HG03460 (cell line): ENCODE measurements around the gene ZNF184.

Experiments used
- ATAC-seq: cut with Tn5 transposase; IDR thresholded peaks from one replicate; pipeline ENCODE4 v1.9.1; 2021; ENCODE audit not compliant: unreplicated experiment

Gene ZNF184

DNA sequence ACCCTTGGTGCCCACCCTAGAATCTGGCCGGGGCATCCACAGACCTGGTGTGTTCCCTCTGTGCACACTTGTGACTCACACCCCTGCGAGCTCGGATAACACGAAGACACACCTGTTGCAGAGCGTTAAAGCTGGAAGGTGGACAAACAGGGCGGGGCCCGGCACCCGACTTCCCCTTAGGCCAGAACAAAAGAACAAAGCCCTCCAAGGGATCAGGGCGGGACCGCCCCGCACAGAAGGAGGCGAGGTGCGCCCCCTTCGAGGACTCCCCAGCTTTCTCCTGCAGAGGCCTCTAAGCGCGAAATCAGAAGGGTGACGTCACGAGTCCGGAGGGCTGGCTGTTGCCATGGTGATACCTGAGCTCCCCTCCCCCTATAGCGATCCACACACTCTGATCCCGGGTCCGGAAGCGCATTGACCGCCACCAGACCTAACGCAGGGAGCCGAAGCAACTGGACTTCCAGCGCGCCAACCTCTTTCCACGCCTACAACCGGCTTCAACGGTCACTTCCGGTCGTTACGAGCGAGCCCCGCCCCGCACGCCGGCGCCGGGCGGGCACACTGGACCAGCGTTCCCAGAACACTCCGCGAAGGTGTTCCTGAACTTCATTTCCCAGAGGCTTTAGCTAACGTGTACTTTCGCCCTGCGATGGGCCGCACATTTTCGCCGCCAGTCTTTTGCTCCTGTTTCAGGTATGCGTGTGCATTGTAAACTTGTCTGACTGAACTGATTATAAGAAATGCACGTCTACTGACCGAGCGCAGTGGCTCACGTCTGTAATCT, at the start of gene ZNF184:
Gene ZNF184, minus strand, starts transcription at position 489 of the 784 bp plus-strand sequence. CDS start 811 bp downstream, outside the sequence.
- ATAC-seq = peak; percentile 91

DNA sequence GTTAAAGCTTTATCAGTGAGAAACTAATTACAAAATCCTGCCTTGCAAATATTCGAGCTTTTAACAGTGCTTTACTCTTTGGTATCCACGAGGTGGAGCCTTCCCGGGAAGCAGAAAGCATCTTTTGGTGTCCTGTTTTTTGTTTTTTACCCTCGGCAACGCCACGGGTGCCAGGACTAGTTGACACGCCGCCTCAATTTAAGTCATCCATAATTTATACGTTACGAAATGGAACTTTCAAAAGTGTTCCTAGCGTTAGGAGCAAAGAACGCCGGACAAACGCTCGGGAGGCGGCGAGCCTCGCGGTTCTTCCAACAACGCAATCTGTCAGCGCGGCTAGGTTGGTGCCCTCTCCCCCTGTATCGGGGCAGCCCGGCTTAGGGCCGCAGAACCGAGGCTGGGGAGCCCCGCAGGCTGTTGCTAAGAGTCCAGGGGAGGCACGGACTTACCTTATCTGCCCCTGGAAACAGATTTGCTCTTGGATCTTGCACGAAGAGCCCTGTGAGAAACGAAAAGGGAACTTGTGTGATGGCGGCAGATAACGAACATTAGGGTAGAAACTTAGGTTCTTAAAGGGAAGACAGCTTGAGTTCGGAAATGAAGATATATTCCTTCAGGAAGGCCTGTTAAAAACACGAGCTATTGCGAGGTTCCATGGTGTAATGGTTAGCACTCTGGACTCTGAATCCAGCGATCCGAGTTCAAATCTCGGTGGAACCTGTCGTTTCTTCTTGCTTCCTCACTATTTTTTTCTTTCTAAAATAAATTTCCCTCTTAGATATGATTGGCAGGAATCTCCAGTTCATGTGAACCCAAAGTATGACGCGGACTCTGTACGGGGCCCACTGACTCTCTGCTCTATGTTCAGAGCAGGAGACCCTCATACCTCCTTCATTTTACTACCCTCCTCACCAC, 46.2 kb upstream of the ZNF184 start:
- ATAC-seq = peak; percentile 65

DNA sequence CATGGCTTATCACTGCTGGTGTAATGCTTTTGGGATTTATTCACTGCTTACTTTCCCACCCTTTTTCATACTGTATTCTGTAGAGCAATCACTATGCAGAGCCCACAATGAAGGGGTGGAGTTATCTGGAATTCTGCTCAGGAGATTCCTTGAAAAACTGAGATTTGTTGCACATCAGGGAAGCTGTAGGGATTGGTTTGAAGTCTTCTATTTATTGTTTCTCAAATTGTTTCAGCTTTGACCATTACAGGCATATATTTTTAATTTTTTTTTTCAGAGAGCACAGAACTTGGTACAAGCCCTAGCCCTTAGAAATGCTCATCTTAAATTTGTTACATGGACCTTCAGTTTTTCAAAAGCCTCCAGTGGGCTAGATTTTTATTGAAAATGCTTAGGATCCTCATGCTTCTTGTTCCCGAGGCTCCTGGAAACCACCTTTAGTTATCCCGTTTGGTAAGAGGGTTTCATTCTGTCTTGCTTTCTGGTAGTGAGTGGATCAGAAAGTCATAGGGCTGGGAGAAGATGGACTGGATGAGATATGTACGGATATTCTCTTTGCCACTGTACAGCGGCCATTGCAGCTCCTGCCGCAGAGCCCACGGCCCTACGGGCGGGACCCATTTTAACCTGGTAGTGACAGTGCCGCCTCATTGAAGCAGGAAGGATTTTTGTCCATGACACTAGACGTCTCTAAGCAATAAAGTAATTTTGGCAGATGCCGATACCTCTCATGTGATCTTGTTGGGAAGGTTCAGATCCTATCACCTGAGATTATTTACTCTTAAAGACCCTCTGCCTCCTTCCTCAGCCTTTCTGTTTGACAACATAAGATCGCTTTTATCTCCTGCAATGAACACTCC, 45.3 kb upstream of the ZNF184 start:
- ATAC-seq = no peak

DNA sequence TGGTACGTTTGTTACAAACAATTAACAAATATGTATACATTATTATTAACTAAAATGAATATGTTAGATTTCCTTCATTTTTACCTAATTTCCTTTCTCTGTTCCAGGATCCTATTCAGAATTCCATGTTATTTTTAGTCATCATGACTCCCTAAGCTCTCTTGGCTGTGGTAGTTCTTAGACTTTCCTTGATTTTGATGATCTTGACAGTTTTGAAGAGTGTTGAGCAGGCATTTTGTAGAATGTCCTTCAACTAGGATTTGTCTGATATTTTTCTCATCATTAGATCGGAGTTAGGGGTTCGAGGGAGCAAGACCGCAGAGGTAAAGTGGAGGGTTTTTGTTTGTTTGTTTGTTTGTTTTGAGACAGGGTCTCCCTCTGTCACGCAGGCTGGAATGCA, 44.3 kb upstream of the ZNF184 start:
- no peak for ATAC-seq

DNA sequence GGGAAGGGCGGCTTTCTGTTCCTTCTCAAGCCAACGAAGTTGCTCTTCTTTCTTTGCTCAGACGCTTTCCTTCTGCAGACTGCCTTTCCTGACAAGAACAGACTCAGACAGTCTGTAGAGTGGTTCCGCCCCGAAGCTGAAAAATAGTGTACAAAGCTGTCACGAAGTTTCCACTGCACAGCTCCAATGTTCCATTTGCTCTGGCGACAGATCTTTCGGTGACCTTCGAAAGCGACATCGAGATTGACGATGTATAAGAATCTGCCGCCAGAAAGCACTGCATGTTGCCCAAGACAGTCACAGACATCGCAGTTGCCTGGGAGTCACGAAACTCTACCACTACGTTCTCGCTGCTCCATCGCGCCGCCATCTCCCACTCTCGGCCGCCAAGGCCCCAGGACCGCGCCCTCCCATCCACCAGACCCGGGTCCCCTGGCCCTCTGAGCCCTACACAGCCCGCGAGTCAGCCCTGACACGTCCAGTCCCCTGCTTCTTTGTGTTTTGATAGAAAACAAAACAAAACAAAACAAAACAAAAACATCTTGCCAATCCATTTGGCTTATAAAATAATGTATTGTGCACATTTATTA, 42.1 kb upstream of the ZNF184 start:
- ATAC-seq = no peak

DNA sequence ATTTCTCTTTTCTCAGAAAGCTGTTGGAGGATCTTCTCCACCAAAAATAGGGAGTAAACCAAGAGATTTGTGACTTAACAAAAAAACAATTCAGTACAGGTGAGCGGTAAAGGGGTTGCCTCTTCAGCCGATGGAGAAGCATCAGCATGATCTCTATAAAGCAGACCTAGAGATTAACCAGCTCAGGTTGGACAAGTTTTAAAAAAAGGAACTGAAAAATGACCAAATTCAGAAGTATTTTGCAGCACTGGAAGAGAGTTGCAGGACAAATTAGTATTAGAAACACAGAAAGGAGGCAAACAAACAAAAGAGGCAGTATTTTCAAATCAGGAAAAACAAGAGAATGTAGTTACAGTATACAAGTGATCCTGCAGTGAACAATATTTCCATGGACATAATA, 39.6 kb upstream of the ZNF184 start:
- no peak for ATAC-seq

DNA sequence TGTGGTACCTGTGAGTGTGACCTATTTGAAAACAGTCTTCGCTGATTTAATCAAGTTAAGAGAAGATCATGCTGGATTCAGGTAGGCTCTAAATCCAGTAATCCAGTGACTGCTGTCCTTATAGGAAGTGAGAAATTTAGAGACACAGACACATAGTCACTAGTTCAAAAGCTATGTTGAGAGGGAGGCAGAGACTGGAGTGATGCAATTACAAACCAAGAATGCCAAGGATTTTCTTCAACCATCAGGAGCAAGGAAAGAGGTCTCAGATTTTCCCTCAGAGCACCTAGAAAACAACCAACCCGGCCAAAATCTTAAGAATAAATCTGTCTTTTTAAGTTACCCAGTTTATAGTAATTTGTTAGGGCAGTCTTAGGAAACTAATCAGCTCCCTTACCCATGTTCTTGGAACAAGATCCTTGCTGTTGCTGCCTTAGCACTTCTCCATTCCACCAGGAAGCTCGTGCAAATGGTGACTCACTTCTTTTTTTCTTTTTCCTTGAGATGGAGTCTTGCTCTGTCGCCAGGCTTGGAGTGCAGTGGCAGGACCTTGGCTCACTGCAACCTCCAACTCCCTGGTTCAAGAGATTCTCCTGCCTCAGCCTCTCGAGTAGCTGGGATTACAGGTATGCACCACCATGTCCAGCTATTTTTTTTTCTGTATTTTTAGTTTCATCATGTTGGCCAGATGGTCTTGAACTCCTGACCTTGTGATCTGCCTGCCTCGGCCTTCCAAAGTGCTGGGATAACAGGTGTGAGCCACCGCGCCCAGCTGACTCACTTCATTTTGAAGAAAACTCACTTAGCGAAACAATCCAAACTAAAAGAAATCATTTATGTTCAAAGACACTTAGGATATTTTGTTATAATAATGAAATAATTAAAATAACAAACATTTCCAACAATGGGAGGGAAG, 34.4 kb upstream of the ZNF184 start:
- no peak for ATAC-seq

DNA sequence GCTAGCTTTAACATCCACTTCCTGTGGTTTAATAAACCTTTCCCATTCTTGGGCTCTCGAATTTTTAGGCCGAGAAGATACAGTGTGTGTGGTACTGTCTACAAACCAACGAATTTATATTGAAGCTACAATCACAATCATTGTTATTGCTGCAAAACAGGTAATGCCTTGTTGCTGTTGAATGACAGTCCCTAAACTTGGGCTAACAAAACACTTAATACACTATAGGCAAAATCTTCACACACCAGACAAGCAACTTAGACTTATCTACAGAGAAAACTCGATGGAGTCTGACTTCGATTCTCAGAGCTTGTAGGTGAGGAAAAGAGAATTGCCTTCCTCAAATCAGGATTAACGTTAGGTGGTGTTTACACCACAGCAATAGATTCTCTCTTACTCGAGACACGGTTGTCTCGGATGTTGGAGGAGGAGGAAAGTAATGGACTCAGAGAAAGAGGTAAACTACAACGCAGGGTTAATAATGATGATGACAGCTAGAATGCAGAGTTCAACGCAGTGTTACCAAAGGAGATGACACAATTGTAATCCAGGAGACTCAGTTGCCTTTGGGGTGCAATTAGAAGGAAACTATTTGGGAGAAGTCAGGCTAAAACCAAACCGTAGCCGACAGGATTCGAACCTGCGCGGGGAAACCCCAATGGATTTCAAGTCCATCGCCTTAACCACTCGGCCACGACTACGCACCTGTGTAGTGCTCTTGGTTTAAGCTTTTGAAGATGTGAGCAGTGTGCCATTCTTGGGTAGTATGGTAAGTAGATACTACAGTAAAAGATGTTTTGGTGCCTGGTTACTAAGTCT, 32.5 kb upstream of the ZNF184 start:
- no peak for ATAC-seq

DNA sequence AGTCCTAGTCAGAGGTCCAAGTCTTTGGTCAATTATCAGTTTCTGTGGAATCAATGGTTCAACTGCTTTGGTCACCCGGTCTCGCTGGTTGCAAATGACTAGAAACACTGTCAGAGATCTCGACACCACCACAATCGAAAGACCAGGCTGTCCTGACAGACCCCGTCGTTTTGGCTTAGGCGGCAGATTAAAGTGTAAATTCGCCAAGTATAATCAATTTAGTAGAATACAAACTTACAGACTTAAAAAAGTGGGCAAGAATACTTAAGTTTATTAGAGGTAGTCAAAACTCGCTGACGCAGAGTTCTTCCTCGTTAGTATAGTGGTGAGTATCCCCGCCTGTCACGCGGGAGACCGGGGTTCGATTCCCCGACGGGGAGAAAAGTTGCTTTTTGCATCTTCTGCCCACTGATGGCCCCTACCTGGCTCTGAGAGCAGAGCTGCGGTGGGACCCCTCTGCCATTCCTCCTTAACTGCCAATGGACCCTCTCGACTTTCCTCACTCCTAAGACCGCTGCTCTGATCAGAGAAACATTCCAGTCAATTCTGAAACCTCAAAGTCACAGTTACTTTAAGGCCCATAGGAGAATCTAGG, 30.6 kb upstream of the ZNF184 start:
- peak; percentile 32 for ATAC-seq

DNA sequence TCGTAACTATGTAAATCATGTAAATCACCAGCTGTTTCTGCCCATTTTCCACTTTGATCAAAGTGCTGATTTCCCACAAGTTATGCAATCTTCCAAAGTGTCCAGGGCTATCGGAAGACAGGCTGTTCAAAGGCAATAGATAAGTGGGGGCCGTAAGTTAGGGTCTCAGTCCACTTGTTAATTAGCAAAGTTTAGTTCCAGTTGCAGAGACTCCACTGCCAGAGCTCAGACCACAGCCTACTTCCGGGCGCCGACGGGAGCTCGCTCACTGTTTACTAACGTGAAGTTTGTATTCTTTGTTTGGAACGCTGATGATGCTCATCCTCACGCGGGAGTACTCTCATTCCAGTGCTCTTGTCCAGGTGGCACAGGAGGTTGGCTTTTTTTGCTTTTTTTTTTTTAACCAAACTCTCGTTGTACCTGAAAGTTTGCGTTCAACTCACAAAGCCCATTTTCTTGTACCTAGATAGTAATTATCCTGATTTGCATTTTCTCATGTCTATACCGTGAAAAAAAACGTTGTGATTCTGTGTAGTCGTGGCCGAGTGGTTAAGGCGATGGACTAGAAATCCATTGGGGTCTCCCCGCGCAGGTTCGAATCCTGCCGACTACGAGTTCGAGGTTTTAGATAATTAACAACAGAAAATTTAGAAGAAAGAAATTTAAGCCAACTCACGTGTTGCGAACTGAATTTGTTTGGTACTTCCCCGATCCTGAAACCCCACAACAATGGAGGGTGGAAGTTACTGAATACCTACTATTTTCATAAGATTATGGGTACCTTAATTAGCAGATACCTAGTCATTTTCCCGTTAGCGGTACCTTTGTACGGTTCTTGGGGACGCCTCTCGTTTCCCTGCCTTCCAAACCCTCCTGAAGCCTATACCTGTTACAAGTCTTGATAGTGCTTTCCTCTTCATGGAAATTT, 29.9 kb upstream of the ZNF184 start:
- peak; percentile 60 for ATAC-seq

DNA sequence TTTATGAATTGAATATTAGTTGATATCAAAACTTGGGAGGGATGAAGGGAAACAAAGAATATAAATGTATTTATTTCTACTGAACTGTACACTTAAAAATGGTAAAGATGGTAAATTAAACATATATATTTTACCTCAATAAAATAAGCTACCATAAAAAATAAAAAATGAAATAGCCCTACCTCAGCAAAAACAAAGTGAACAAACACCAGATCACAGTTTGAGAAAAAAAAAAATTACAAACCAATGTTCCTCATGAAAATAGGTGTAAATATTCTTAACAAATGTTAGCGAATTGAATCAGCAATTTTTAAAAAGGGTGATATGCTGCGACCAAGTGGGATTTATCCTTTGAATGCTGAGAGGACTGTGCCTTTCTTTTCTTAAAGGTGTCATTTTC, 28.3 kb upstream of the ZNF184 start:
- no peak for ATAC-seq

DNA sequence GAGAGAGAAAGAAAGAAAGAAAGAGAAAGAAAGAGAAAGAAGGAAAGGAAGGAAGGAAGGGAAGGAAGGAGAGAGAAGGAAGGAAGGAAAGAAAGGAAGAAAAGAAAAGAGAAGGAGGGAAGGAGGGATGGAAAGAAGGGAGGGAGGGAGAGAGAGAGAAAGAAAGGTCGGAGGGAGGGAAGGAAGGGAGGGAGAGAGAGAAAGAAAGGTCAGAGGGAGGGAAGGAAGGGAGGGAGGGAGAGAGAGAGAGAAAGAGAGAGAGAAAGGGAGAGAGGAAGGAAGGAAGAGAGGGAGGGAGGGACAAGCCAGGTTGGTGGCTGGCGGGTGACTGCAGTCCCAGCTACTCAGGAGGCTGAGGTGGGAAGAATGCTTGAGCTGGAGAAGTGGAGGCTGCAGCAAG, 27.3 kb upstream of the ZNF184 start:
- ATAC-seq = no peak

DNA sequence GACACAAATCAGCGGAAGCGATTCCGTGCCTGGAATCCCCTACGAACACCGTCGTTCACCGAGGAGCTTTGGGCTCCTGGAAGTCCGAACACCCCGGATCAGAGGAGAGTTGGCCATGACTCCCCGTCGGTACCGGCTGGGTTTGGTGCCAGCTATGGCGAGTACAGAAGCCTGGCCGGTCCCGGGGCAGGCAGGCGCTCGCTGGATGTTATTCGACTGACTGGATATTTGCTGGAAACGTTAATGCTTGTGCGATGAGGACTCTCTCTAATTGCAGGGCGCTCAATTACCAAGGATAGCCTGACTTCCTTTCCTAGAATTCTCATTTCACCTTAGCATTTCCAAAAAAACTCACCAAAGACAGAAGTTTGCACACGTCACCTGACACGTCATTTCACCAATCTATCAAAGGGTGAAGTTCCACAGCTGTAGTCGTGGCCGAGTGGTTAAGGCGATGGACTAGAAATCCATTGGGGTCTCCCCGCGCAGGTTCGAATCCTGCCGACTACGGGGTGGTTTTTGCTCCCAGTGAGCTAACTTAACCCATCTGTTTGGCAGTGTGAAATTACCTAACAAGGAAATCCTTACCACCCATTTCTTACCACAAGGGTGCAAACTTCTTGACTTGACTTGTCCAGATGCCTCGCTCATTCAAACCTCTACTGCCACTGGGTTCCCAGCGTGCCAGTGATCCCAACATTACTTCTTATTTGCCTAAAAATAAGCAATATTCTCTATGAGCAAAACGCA, 22.7 kb upstream of the ZNF184 start:
- no peak for ATAC-seq

DNA sequence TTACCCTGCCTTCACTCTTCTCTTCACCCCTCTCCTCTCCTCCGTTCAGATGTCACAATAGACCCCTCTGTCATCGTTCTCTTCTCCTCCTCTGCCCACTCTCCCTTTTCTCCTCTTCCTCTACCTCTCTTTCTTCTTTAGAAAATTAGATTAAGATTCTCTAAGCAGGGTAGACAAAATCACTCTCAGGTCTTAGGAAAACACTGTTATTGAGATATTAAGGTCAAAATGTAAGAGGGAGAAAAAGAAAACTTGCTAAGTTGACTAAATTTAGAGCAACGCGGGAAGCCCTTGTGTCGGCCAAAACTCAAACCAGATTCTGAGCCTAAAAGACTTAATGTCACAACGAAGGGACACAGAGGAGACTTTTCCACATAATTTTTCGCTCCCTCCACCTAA, 22.1 kb upstream of the ZNF184 start:
- ATAC-seq = no peak

DNA sequence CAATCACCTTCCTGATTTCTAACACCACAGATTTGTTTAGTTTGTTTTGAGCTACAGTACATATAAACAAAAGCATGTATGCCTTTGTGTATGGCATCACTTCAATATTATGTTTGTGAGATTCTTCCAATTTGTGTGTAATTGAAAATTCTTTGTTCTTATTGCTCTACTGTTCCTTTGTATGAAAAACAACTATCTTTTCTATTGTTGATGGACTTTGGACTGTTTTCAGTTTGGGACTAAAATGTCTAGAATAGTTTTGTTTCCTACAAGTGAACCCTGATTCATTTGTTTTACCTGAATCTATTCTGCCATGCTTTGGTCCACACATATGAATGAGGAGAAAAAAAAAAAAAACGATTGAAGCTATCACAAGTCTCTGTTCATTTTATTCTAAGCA, 21.2 kb upstream of the ZNF184 start:
- no peak for ATAC-seq

DNA sequence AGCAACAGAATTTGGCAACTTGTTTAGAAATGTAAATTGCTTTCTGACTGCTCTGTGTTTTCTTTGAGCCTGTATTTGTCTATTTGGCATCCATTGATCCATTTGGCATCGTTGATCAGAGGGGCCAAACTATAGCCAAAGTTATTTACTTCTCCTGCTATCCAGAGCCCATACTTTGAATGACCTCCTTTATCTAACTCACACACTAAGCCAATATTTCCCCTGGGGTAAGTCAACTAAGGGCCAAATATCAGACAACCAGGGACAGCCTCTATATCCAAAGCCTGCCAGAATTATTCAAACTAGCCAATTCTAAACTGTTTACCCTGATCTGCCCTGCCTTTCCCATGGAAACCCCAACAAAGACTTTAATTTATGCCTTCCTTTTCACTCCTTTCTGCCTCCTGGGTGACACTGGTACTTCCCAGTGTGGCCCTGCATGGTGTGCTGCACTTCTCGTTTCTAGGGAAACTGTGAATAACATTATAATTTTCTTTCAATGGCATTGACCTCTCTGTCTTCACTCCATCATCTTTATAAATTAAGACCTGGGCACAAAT, 19.8 kb upstream of the ZNF184 start:
- no peak for ATAC-seq
